Measurements from ENCODE around the gene IRAK2.

GRCh38 chr3:10121064-10121463 is 43.7 kb upstream of the IRAK2 start:
- TF ChIP-seq EZH2 (IDR thresholded peaks at IDR 0.05) = no peak
- TF ChIP-seq POLR2AphosphoS5 (IDR thresholded peaks at IDR 0.05; ENCODE audit: borderline replicate concordance, low read depth, low read length) = no peak

Data from SK-N-MC (cell line).